Measurements from ENCODE around the gene PPP2R3C.

Gene PPP2R3C

GRCh38 chr14:35046751-35047536 is 74.8 kb downstream of the PPP2R3C start:
- TF ChIP-seq GATA2 (IDR thresholded peaks at IDR 0.05; ENCODE audit: low read depth, low read length), result no peak

GRCh38 chr14:35046048-35046750 is 75.6 kb downstream of the PPP2R3C start, which contains the start of gene FAM177A1:
Gene FAM177A1, plus strand, starts transcription at chr14:35046272. Its CDS starts 192 bp downstream, at chr14:35046464.
- TF ChIP-seq GATA2 (IDR thresholded peaks at IDR 0.05; ENCODE audit: low read depth, low read length) (no peak), GATA3 (IDR thresholded peaks at IDR 0.05; ENCODE audit: low read depth, low read length) (no peak)

DNA sequence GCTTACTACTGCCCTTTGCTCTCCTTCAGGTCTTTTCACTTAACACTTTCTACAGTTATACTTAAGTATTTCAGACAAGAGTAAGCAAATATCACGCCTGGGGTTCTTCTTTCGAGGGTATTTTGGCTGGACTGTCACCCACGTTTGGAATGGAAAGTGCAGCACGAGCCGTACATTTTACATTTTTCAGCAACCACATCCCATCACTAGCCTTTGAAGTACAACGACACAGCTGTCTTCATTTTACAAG is 76.1 kb downstream of the PPP2R3C start:
- TF ChIP-seq GATA2 (IDR thresholded peaks at IDR 0.05; ENCODE audit: low read depth, low read length) (no peak), GATA3 (IDR thresholded peaks at IDR 0.05; ENCODE audit: low read depth, low read length) (no peak)

DNA sequence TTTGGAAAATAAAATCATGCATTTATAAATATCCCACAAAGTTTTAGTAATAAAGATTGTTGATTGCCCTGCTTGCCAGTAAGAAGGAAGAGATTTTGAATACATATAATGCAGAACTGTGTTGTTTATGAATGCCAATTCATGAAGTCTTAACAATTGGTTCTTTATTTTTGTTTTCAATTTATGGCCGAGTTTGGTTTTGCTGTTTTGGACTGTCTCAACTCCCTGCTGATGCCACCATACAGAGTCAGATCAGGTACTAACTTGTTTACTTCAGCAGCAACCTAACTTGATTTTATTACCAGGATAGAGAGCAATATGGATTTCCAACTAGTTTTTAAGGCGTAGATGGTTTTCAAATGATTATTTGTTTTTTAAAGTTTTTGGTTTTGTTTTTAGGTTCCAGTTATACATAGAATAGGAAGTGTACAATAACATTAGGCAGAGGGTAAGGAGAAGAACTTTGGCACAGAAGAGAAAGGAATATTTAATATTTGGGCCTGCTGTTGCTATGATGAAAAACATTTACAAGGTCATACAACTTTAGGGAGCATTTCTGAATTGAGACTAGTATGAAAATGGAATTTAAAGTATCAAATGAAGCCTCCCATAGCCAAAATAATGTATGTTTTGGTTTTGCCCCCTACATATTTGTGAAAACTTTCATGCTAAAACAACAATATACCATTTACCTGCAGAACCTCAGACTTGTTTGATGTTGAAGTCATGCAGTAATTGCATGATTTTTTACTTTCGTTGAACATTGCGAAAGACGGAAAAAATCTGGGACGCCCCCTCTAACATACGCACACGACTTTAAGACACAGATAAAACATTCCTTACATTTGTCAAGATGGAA is 76.6 kb downstream of the PPP2R3C start:
- TF ChIP-seq GATA3 (IDR thresholded peaks at IDR 0.05; ENCODE audit: low read depth, low read length) (no peak), GATA2 (IDR thresholded peaks at IDR 0.05; ENCODE audit: low read depth, low read length) (no peak)

DNA sequence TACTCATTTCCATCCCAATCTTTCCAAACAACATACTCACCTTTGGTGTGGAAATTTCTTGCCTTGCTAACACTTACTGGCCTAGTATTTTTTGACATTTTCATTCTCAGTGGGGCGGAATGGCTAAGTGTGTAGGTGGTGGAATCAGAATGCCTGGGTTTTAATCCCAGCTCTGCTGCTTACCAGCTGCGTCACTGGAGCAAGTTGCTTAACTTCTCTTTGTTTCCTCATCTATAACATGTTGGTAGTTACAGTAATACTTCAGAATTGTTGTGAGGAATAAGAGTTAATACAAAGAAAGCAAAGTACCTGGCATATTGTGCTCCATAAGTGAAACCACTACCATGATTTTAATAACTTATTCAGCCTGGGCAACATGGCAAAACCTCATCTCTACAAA is 78.7 kb downstream of the PPP2R3C start:
- TF ChIP-seq GATA2 (IDR thresholded peaks at IDR 0.05; ENCODE audit: low read depth, low read length) (no peak), GATA3 (IDR thresholded peaks at IDR 0.05; ENCODE audit: low read depth, low read length) (no peak)

DNA sequence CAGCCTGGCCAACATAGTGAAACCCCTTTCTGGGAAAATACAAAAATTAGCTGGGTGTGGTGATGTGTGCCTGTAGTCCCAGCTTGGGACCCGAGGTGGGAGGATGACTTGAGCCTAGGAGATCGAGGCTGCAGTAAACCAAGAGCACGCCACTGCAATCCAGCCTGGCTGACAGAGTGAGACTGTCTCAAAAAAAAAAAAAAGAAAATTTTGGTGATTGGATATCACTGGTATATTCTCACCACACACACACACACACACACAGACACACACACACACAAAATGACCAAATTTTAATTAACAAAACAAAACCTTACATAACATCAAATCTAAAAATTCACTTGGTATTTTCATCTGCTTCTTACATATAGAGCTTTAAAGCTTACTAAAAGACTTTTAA is 79.2 kb downstream of the PPP2R3C start:
- TF ChIP-seq GATA2 (IDR thresholded peaks at IDR 0.05; ENCODE audit: low read depth, low read length), result no peak
- TF ChIP-seq GATA3 (IDR thresholded peaks at IDR 0.05; ENCODE audit: low read depth, low read length), result no peak
